Peyer's patch (tissue), 4 donors: ENCODE results near the gene EYA2.

Source experiments
- CTCF ChIP-seq, 6 experiments: fragments of 450-650 bp in 4 of 6; fragments of 200-600 bp in 2 of 6; sonication (generic) in 1 of 6; IDR thresholded peaks; one replicate each; pipeline ENCODE4 v1.5.1; 2017 to 2019; ENCODE audit warnings: antibody characterized with exemption in 6 of 6, mild to moderate bottlenecking in 3 of 6, moderate library complexity in 1 of 6
- POLR2A ChIP-seq, 2 donors: fragments of 450-650 bp; IDR thresholded peaks; one replicate each; pipeline ENCODE4 v1.5.1; 2017; ENCODE audit warnings: antibody characterized with exemption in 2 of 2, mild to moderate bottlenecking in 2 of 2, moderate library complexity in 2 of 2

- no peak for TF ChIP-seq CTCF (IDR thresholded peaks at IDR 0.05)
- no peak for TF ChIP-seq POLR2A (IDR thresholded peaks at IDR 0.05)
These were observed 304.4 kb downstream of the EYA2 start for GRCh38 chr20:47198996-47199552.
